WTC11 (cell line): ENCODE measurements around the gene PAQR4. TPM values are rescaled to one million over a fixed set of nuclear protein-coding genes. Genes with fewer than 3 reads are reported as not detected.

Experiments
- ATAC-seq: fragments of 200-7000 bp; cut with Tn5 transposase; 2 replicates; pipeline ENCODE4 v1.10.0; 2021; ENCODE audit warnings: mild to moderate bottlenecking, moderate library complexity
- CTCF ChIA-PET: fragments of 300-600 bp; sonication (Branson Sonifier 250); formaldehyde crosslinking; loops from one replicate; lab custom pipeline; 2021; ENCODE audit warnings: antibody characterized with exemption; lab: Charles Lee
- POLR2A ChIA-PET: fragments of 350-600 bp; sonication (Branson Sonifier 250); formaldehyde crosslinking; loops from one replicate; lab custom pipeline; 2021; ENCODE audit warnings: antibody characterized with exemption; lab: Charles Lee
- DNase-seq: peaks from one replicate; pipeline ENCODE4 v3.0.0; 2021; ENCODE audit warnings: low spot score
- H3K27ac Mint-ChIP-seq: 2 replicates; pipeline ENCODE4 v1.8.0; 2021; ENCODE audit warnings: mixed read lengths
- H3K27me3 Mint-ChIP-seq: 2 replicates; pipeline ENCODE4 v1.8.0; 2021; ENCODE audit warnings: low read depth, mild to moderate bottlenecking, moderate library complexity, mixed read lengths
- H3K36me3 Mint-ChIP-seq: 2 replicates; pipeline ENCODE4 v1.8.0; 2021; ENCODE audit warnings: mixed read lengths
- H3K4me1 Mint-ChIP-seq: 2 replicates; pipeline ENCODE4 v1.8.0; 2022; ENCODE audit warnings: mixed read lengths
- H3K4me3 Mint-ChIP-seq: 2 replicates; pipeline ENCODE4 v1.8.0; 2021; ENCODE audit warnings: mild to moderate bottlenecking, moderate library complexity, mixed read lengths
- H3K9me3 Mint-ChIP-seq: 2 replicates; pipeline ENCODE4 v1.8.0; 2021; ENCODE audit warnings: mixed read lengths
- CBFB ChIP-seq: sonication (generic); formaldehyde crosslinking; IDR thresholded peaks from 2 replicates; pipeline ENCODE4 v1.8.1; 2022; ENCODE audit warnings: mild to moderate bottlenecking, low read depth, missing genetic modification reagents
- CREM ChIP-seq: sonication (generic); formaldehyde crosslinking; IDR thresholded peaks from 2 replicates; pipeline ENCODE4 v1.8.1; 2022; ENCODE audit warnings: mild to moderate bottlenecking, missing genetic modification reagents, moderate library complexity
- FOXP1 ChIP-seq: sonication (generic); formaldehyde crosslinking; IDR thresholded peaks from 2 replicates; pipeline ENCODE4 v1.8.0; 2022; ENCODE audit warnings: missing genetic modification reagents, mild to moderate bottlenecking, moderate library complexity, borderline replicate concordance
- GABPB1 ChIP-seq: sonication (generic); formaldehyde crosslinking; IDR thresholded peaks from 2 replicates; pipeline ENCODE4 v1.8.1; 2023; ENCODE audit warnings: mild to moderate bottlenecking, missing genetic modification reagents
- GTF2I ChIP-seq: fragments of 250-450 bp; sonication (Bioruptor Pico); conservative IDR thresholded peaks from 2 replicates; pipeline ENCODE4 v1.4.0; 2021; ENCODE audit warnings: mild to moderate bottlenecking
- JAZF1 ChIP-seq: fragments of 250-450 bp; sonication (Bioruptor Pico); IDR thresholded peaks from 2 replicates; pipeline ENCODE4 v1.9.0; 2021; ENCODE audit warnings: moderate library complexity, mild to moderate bottlenecking, inconsistent platforms
- SMAD4 ChIP-seq: sonication (generic); formaldehyde crosslinking; IDR thresholded peaks from 2 replicates; pipeline ENCODE4 v1.8.0; 2022; ENCODE audit warnings: mild to moderate bottlenecking, missing genetic modification reagents
- SP1 ChIP-seq: sonication (generic); formaldehyde crosslinking; conservative IDR thresholded peaks from 2 replicates; pipeline ENCODE4 v1.8.1; 2022; ENCODE audit warnings: missing genetic modification reagents
- TEAD4 ChIP-seq: sonication (generic); formaldehyde crosslinking; IDR thresholded peaks from 2 replicates; pipeline ENCODE4 v1.8.0; 2022; ENCODE audit warnings: mild to moderate bottlenecking, missing genetic modification reagents
- ZBTB21 ChIP-seq: sonication (generic); formaldehyde crosslinking; IDR thresholded peaks from 2 replicates; pipeline ENCODE4 v1.8.1; 2023; ENCODE audit warnings: mild to moderate bottlenecking, missing genetic modification reagents, borderline replicate concordance
- ZNF138 ChIP-seq: sonication (generic); formaldehyde crosslinking; conservative IDR thresholded peaks from 2 replicates; pipeline ENCODE4 v1.8.1; 2022; ENCODE audit warnings: mild to moderate bottlenecking, moderate library complexity, missing genetic modification reagents
- ZNF263 ChIP-seq: sonication (generic); formaldehyde crosslinking; IDR thresholded peaks from 2 replicates; pipeline ENCODE4 v1.8.1; 2022; ENCODE audit warnings: low read depth, mild to moderate bottlenecking, moderate library complexity, missing genetic modification reagents
- ZNF396 ChIP-seq: fragments of 250-450 bp; sonication (Bioruptor Pico); IDR thresholded peaks from 2 replicates; pipeline ENCODE4 v1.8.0; 2021; ENCODE audit warnings: mild to moderate bottlenecking, moderate library complexity, borderline replicate concordance
- total RNA-seq: library from RNA; stranded (reverse); gene quantifications from 3 replicates; pipeline ENCODE4 v1.2.3, GENCODE V29; 2021
- TF ChIP-seq, protein P1 (sequence below): fragments of 250-450 bp; sonication (Bioruptor Pico); IDR thresholded peaks from 2 replicates; pipeline ENCODE4 v1.9.0; 2021; ENCODE audit warnings: mild to moderate bottlenecking
- TF ChIP-seq, protein P2 (sequence below): fragments of 250-450 bp; sonication (Bioruptor Pico); IDR thresholded peaks from 2 replicates; pipeline ENCODE4 v1.8.0; 2021; ENCODE audit warnings: mild to moderate bottlenecking
- TF ChIP-seq, protein P3 (sequence below): sonication (generic); formaldehyde crosslinking; IDR thresholded peaks from 2 replicates; pipeline ENCODE4 v1.8.1; 2022; ENCODE audit warnings: low read depth, mild to moderate bottlenecking, moderate library complexity, missing genetic modification reagents, borderline replicate concordance
- TF ChIP-seq, protein P4 (sequence below): sonication (generic); formaldehyde crosslinking; IDR thresholded peaks from 2 replicates; pipeline ENCODE4 v1.8.1; 2022; ENCODE audit warnings: mild to moderate bottlenecking, moderate library complexity, missing genetic modification reagents
- TF ChIP-seq, protein P5 (sequence below): sonication (generic); formaldehyde crosslinking; IDR thresholded peaks from 2 replicates; pipeline ENCODE4 v1.8.0; 2023; ENCODE audit warnings: mild to moderate bottlenecking, missing genetic modification reagents
- TF ChIP-seq, protein P6 (sequence below): sonication (generic); formaldehyde crosslinking; IDR thresholded peaks from 2 replicates; pipeline ENCODE4 v1.8.1; 2023; ENCODE audit warnings: mild to moderate bottlenecking, moderate library complexity, missing genetic modification reagents
- TF ChIP-seq, protein P7 (sequence below): sonication (generic); formaldehyde crosslinking; IDR thresholded peaks from 2 replicates; pipeline ENCODE4 v1.8.0; 2023; ENCODE audit warnings: missing genetic modification reagents, mild to moderate bottlenecking, borderline replicate concordance

Gene PAQR4
- total RNA-seq, 1 experiment from 2014 or later, result 32.4 TPM

DNA sequence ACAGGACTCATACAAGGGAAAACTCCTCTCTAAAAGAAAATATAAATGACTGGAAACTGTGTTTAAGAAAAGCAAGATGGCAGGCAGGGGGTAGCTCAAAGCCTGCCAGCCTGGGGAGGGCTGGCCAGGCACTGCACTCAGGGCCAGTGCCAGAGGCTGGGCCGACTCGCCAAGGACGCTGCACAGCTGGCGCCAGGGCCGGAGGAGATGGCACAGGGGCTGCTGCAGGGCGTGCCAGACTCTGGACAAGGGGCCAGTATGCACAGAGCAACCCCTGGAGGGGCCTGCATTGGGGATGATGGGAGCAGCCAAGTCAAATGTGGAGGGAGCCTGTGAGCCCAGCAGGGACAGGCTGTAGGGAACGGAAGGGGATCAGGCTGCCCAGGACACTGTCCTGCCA, 7.1 kb downstream of the PAQR4 start:
- H3K4me3 Mint-ChIP-seq, result no peak overlapping the region
- ATAC-seq (no peak), DNase-seq (no peak)
- CTCF ChIA-PET, result interaction anchor here (0.8 kb wide), 1 partner anchor 32 kb away, joined by 3 read pairs; no protein-coding TSS in a partner anchor
- H3K4me1 Mint-ChIP-seq, result peaks cover 10% of the 10 kb centered on the region
- H3K27me3 Mint-ChIP-seq, result no peaks in the 10 kb centered on the region
- peaks cover 9% of the 10 kb centered on the region; the same call in 1 of the 2 replicates for H3K36me3 Mint-ChIP-seq
- POLR2A ChIA-PET, result no interaction called here
- H3K27ac Mint-ChIP-seq, result no peak overlapping the region
- TF ChIP-seq, protein P1, sequence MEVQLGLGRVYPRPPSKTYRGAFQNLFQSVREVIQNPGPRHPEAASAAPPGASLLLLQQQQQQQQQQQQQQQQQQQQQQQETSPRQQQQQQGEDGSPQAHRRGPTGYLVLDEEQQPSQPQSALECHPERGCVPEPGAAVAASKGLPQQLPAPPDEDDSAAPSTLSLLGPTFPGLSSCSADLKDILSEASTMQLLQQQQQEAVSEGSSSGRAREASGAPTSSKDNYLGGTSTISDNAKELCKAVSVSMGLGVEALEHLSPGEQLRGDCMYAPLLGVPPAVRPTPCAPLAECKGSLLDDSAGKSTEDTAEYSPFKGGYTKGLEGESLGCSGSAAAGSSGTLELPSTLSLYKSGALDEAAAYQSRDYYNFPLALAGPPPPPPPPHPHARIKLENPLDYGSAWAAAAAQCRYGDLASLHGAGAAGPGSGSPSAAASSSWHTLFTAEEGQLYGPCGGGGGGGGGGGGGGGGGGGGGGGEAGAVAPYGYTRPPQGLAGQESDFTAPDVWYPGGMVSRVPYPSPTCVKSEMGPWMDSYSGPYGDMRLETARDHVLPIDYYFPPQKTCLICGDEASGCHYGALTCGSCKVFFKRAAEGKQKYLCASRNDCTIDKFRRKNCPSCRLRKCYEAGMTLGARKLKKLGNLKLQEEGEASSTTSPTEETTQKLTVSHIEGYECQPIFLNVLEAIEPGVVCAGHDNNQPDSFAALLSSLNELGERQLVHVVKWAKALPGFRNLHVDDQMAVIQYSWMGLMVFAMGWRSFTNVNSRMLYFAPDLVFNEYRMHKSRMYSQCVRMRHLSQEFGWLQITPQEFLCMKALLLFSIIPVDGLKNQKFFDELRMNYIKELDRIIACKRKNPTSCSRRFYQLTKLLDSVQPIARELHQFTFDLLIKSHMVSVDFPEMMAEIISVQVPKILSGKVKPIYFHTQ (CRISPR knock-in tag), result no peak
- TF ChIP-seq TEAD4 (CRISPR knock-in tag) (no peak), GABPB1 (CRISPR knock-in tag) (no peak), ZNF138 (CRISPR knock-in tag) (no peak), ZNF396 (no peak), ZNF263 (no peak)
- TF ChIP-seq, protein P2, sequence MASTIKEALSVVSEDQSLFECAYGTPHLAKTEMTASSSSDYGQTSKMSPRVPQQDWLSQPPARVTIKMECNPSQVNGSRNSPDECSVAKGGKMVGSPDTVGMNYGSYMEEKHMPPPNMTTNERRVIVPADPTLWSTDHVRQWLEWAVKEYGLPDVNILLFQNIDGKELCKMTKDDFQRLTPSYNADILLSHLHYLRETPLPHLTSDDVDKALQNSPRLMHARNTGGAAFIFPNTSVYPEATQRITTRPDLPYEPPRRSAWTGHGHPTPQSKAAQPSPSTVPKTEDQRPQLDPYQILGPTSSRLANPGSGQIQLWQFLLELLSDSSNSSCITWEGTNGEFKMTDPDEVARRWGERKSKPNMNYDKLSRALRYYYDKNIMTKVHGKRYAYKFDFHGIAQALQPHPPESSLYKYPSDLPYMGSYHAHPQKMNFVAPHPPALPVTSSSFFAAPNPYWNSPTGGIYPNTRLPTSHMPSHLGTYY (CRISPR knock-in tag), result no peak
- no peaks in the 10 kb centered on the region for H3K9me3 Mint-ChIP-seq

DNA sequence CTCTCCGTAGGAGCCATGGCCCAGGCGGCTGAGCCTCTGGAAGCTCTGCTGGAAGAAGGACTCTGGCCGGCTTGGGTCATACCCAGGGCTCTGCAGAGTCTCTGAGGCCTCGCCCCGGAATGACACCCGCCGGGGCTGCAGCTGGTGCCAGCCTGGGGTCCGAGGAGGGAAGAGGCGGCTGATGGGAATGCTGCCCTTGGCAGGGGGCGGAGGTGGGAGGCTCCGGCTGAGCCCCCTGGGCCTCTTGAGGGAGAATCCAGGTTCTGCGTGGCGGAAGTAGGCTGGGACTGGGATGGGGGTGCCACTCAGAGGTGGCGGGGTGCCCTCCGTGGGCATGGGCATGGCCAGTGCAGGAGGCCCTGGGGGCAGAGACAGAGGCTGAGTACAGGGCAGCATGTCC, 7.5 kb downstream of the PAQR4 start:
- Mint-ChIP-seq H3K27me3 (no peaks in the 10 kb centered on the region), H3K4me1 (peaks cover 15% of the 10 kb centered on the region), H3K9me3 (no peaks in the 10 kb centered on the region), H3K4me3 (no peak overlapping the region), H3K27ac (no peak overlapping the region), H3K36me3 (peaks cover 9% of the 10 kb centered on the region; the same call in 1 of the 2 replicates)
- POLR2A ChIA-PET, result no interaction called here
- CTCF ChIA-PET, result interaction anchor here (0.8 to 1.9 kb wide), 3 partner anchors 31 to 52 kb away, joined by 3 to 6 read pairs (median 4); no protein-coding TSS in a partner anchor
- DNase-seq, result no peak
- ATAC-seq, result no peak
- no peak for TF ChIP-seq JAZF1
- TF ChIP-seq, protein P3, sequence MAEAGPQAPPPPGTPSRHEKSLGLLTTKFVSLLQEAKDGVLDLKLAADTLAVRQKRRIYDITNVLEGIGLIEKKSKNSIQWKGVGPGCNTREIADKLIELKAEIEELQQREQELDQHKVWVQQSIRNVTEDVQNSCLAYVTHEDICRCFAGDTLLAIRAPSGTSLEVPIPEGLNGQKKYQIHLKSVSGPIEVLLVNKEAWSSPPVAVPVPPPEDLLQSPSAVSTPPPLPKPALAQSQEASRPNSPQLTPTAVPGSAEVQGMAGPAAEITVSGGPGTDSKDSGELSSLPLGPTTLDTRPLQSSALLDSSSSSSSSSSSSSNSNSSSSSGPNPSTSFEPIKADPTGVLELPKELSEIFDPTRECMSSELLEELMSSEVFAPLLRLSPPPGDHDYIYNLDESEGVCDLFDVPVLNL (CRISPR knock-in tag), result no peak
- TF ChIP-seq CREM (CRISPR knock-in tag), result no peak
- TF ChIP-seq, protein P4, sequence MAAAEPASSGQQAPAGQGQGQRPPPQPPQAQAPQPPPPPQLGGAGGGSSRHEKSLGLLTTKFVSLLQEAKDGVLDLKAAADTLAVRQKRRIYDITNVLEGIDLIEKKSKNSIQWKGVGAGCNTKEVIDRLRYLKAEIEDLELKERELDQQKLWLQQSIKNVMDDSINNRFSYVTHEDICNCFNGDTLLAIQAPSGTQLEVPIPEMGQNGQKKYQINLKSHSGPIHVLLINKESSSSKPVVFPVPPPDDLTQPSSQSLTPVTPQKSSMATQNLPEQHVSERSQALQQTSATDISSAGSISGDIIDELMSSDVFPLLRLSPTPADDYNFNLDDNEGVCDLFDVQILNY, result no peak
- no peak for TF ChIP-seq ZBTB21 (CRISPR knock-in tag)
- no peak for TF ChIP-seq CBFB
- no peak for TF ChIP-seq TEAD4 (CRISPR knock-in tag)
- no peak for TF ChIP-seq SP1 (CRISPR knock-in tag)
- TF ChIP-seq, protein P5, sequence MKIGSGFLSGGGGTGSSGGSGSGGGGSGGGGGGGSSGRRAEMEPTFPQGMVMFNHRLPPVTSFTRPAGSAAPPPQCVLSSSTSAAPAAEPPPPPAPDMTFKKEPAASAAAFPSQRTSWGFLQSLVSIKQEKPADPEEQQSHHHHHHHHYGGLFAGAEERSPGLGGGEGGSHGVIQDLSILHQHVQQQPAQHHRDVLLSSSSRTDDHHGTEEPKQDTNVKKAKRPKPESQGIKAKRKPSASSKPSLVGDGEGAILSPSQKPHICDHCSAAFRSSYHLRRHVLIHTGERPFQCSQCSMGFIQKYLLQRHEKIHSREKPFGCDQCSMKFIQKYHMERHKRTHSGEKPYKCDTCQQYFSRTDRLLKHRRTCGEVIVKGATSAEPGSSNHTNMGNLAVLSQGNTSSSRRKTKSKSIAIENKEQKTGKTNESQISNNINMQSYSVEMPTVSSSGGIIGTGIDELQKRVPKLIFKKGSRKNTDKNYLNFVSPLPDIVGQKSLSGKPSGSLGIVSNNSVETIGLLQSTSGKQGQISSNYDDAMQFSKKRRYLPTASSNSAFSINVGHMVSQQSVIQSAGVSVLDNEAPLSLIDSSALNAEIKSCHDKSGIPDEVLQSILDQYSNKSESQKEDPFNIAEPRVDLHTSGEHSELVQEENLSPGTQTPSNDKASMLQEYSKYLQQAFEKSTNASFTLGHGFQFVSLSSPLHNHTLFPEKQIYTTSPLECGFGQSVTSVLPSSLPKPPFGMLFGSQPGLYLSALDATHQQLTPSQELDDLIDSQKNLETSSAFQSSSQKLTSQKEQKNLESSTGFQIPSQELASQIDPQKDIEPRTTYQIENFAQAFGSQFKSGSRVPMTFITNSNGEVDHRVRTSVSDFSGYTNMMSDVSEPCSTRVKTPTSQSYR (CRISPR knock-in tag), result no peak
- TF ChIP-seq, protein P6, sequence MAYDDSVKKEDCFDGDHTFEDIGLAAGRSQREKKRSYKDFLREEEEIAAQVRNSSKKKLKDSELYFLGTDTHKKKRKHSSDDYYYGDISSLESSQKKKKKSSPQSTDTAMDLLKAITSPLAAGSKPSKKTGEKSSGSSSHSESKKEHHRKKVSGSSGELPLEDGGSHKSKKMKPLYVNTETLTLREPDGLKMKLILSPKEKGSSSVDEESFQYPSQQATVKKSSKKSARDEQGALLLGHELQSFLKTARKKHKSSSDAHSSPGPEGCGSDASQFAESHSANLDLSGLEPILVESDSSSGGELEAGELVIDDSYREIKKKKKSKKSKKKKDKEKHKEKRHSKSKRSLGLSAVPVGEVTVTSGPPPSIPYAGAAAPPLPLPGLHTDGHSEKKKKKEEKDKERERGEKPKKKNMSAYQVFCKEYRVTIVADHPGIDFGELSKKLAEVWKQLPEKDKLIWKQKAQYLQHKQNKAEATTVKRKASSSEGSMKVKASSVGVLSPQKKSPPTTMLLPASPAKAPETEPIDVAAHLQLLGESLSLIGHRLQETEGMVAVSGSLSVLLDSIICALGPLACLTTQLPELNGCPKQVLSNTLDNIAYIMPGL (CRISPR knock-in tag), result no peak
- no peak for TF ChIP-seq GABPB1 (CRISPR knock-in tag)
- TF ChIP-seq SMAD4 (CRISPR knock-in tag), result no peak
- TF ChIP-seq GTF2I (CRISPR knock-in tag), result no peak
- no peak for TF ChIP-seq FOXP1 (CRISPR knock-in tag)
- TF ChIP-seq ZNF396, result no peak
- TF ChIP-seq, protein P7, sequence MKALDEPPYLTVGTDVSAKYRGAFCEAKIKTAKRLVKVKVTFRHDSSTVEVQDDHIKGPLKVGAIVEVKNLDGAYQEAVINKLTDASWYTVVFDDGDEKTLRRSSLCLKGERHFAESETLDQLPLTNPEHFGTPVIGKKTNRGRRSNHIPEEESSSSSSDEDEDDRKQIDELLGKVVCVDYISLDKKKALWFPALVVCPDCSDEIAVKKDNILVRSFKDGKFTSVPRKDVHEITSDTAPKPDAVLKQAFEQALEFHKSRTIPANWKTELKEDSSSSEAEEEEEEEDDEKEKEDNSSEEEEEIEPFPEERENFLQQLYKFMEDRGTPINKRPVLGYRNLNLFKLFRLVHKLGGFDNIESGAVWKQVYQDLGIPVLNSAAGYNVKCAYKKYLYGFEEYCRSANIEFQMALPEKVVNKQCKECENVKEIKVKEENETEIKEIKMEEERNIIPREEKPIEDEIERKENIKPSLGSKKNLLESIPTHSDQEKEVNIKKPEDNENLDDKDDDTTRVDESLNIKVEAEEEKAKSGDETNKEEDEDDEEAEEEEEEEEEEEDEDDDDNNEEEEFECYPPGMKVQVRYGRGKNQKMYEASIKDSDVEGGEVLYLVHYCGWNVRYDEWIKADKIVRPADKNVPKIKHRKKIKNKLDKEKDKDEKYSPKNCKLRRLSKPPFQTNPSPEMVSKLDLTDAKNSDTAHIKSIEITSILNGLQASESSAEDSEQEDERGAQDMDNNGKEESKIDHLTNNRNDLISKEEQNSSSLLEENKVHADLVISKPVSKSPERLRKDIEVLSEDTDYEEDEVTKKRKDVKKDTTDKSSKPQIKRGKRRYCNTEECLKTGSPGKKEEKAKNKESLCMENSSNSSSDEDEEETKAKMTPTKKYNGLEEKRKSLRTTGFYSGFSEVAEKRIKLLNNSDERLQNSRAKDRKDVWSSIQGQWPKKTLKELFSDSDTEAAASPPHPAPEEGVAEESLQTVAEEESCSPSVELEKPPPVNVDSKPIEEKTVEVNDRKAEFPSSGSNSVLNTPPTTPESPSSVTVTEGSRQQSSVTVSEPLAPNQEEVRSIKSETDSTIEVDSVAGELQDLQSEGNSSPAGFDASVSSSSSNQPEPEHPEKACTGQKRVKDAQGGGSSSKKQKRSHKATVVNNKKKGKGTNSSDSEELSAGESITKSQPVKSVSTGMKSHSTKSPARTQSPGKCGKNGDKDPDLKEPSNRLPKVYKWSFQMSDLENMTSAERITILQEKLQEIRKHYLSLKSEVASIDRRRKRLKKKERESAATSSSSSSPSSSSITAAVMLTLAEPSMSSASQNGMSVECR, result no peak
